Testis (tissue), 3 donors: ENCODE measurements around the gene TRPC4. TPM values are rescaled to one million over a fixed set of nuclear protein-coding genes. Genes with fewer than 3 reads are reported as not detected.

ENCODE experiments used
- DNase-seq: peaks from one replicate; pipeline ENCODE4 v3.0.0-alpha.2; 2019
- H3K27ac ChIP-seq, 2 donors: fragments of 200-600 bp; sonication (generic); one replicate each; pipeline ENCODE4 v1.5.1; 2019
- H3K27me3 ChIP-seq: fragments of 200-600 bp; sonication (generic); one replicate; pipeline ENCODE4 v1.5.1; 2019
- H3K36me3 ChIP-seq: fragments of 200-600 bp; sonication (generic); one replicate; pipeline ENCODE4 v1.5.1; 2017; ENCODE audit warnings: low read depth; ENCODE audit errors: missing control alignments
- H3K4me1 ChIP-seq: fragments of 200-600 bp; sonication (generic); one replicate; pipeline ENCODE4 v1.5.1; 2019
- H3K4me3 ChIP-seq, 2 donors: fragments of 200-600 bp; sonication (generic); one replicate each; pipeline ENCODE4 v1.5.1; 2017 to 2019
- H3K9me3 ChIP-seq: fragments of 200-600 bp; sonication (generic); one replicate; pipeline ENCODE4 v1.5.1; 2017
- POLR2A ChIP-seq: fragments of 450-650 bp; IDR thresholded peaks from one replicate; pipeline ENCODE4 v1.6.1; 2017; ENCODE audit warnings: antibody characterized with exemption, mild to moderate bottlenecking, moderate library complexity
- WGBS, 2 donors: methylation state at CpG; one replicate each; pipeline ENCODE4 v1.1.5; 2018; 5-methylcytosine and 5-hydroxymethylcytosine counted together
- intact Hi-C: fragments of 100-400 bp; cut with DNase I; formaldehyde crosslinking; loops from one replicate; pipeline ENCODE4 v1.15.1; 2023; ENCODE audit warnings: low total_unique reads
- polyA plus RNA-seq: library from polyadenylated mRNA; stranded (reverse); fragments of 350-450 nt; fragmentation: Illumina TruSeq; extraction: RNeasy Lipid Tissue Mini Kit (QIAGEN cat#74804); gene quantifications from one replicate; pipeline ENCODE4 v1.2.3, GENCODE V29; 2014; ENCODE audit warnings: low read depth, low replicate concordance; ENCODE audit not compliant: insufficient read depth
- total RNA-seq, 2 donors: library from RNA; depleted of rRNA; stranded (reverse); fragments of >200 nt; gene quantifications; one replicate each; pipeline ENCODE4 v1.2.3, GENCODE V29; 2016
- TF ChIP-seq, protein P1 (sequence below), 3 experiments: fragments of 450-650 bp in 2 of 3; fragments of 200-600 bp in 1 of 3; sonication (generic) in 1 of 3; IDR thresholded peaks; one replicate each; pipeline ENCODE4 v1.5.1; 2016 to 2019; ENCODE audit warnings: antibody characterized with exemption in 3 of 3, mild to moderate bottlenecking in 2 of 3, moderate library complexity in 1 of 3

Gene TRPC4
- total and polyA plus RNA-seq, 3 donors from 2014 or later = 0.06 to 0.12 TPM; not detected in 1

DNA sequence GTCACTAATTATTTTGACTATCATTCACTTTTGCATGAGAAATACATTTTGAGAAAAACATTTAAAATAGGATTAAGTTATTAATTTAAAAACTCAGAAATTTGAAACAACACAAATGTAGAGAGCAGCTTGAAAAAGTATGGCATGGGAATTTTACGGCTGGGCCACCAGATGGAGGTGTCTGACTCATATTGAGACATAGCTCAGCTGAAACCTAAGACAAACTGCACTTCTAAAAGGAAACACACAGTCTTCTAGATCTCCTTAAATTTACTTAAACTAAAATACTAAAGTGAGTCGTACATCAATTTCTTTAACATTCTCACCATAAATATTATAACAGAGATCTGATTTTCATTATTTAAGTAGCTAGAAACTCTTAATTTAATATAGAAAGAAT, 229.1 kb downstream of the TRPC4 start:
- Histone ChIP-seq H3K4me3 (no peak overlapping the region), H3K27ac (no peak overlapping the region), H3K27me3 (no peaks in the 10 kb centered on the region), H3K9me3 (no peaks in the 10 kb centered on the region), H3K4me1 (no peaks in the 10 kb centered on the region), H3K36me3 (no peaks in the 10 kb centered on the region)
- WGBS, 2 donors = 19 to 35% methylated on average over 2 of the region's 2 CpGs
- intact Hi-C loops = no loop called here
- DNase-seq = peak; percentile 18
- TF ChIP-seq POLR2A = no peak
- TF ChIP-seq, protein P1, sequence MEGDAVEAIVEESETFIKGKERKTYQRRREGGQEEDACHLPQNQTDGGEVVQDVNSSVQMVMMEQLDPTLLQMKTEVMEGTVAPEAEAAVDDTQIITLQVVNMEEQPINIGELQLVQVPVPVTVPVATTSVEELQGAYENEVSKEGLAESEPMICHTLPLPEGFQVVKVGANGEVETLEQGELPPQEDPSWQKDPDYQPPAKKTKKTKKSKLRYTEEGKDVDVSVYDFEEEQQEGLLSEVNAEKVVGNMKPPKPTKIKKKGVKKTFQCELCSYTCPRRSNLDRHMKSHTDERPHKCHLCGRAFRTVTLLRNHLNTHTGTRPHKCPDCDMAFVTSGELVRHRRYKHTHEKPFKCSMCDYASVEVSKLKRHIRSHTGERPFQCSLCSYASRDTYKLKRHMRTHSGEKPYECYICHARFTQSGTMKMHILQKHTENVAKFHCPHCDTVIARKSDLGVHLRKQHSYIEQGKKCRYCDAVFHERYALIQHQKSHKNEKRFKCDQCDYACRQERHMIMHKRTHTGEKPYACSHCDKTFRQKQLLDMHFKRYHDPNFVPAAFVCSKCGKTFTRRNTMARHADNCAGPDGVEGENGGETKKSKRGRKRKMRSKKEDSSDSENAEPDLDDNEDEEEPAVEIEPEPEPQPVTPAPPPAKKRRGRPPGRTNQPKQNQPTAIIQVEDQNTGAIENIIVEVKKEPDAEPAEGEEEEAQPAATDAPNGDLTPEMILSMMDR (IDR thresholded peaks at IDR 0.05) = peak in 1 of 3 experiments; percentile 37

DNA sequence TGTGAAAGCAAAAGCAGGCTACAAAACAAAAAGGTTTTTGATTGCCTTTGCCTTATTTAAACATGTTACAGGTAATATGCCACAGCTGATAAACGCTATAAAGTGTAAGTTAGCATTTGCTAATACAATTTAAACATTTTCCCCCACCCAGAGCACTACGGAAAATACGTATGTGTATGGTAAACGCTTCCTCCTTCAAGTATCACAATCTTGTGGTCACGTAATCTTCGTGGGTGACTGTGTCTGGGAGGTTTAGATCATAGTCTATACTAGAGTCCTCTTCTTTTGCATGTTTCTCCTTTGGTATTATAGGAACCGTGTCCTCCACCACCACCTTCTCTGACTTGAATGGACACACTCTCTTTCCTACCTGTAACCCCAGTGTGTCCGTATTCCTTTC, 232.9 kb downstream of the TRPC4 start:
- no peak for DNase-seq
- intact Hi-C loops = no loop called here
- 65 to 74% methylated on average over 8 of the region's 8 CpGs for WGBS, 2 donors
- H3K4me3 ChIP-seq = peak overlapping the region in 1 of 2 donors; percentile 12
- no peaks in the 10 kb centered on the region for H3K36me3 ChIP-seq
- H3K27me3 ChIP-seq = no peaks in the 10 kb centered on the region
- no peak overlapping the region for H3K27ac ChIP-seq
- no peaks in the 10 kb centered on the region for H3K4me1 ChIP-seq
- no peaks in the 10 kb centered on the region for H3K9me3 ChIP-seq
- TF ChIP-seq, protein P1 (IDR thresholded peaks at IDR 0.05) = no peak
- no peak for TF ChIP-seq POLR2A

DNA sequence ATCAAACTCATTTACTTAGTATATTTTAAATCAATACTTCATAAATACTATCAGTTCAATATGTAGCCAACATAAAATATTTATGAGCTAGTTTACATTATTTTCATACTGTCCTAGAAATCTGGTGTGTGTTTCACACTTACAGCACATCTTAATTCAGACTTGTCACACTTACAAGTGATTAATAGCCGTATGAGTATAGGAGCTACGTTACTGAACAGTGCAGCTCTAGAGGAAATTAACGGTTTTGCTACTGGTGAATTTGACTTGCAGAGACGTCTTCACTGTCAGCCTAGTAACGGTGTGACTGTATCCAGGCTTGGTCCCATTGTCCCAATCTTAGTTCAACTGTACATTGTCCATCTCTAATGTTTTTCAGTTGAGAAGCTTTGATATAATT, 237.3 kb downstream of the TRPC4 start:
- Histone ChIP-seq H3K9me3 (no peaks in the 10 kb centered on the region), H3K36me3 (no peaks in the 10 kb centered on the region), H3K4me1 (no peaks in the 10 kb centered on the region), H3K27ac (no peak overlapping the region), H3K4me3 (no peak overlapping the region), H3K27me3 (no peaks in the 10 kb centered on the region)
- TF ChIP-seq, protein P1 (IDR thresholded peaks at IDR 0.05) = no peak
- TF ChIP-seq POLR2A = no peak
- no peak for DNase-seq
- intact Hi-C loops = no loop called here
- 54 to 69% methylated on average over 5 of the region's 5 CpGs for WGBS, 2 donors

DNA sequence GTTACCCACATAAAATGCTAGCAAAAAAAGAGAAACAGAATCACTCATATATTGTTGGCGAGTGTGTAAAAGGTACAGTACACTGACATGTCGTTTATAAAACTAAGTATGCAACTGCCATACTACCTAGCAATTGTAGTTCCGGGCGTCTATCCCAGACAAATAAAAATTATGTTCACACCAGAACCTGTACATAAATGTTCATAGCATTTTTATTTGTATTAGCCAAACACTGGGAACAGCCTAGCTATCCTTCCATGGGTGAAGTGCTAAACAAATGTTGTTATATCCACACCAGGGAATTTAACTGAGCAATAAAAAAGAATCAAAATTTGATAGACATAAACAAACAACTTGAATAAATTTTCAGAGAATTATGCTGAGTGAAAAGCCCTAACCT, 242.1 kb downstream of the TRPC4 start:
- Histone ChIP-seq H3K4me3 (no peak overlapping the region), H3K27me3 (no peaks in the 10 kb centered on the region), H3K9me3 (no peaks in the 10 kb centered on the region), H3K4me1 (no peaks in the 10 kb centered on the region), H3K27ac (no peak overlapping the region), H3K36me3 (no peaks in the 10 kb centered on the region)
- no peak for DNase-seq
- TF ChIP-seq POLR2A = no peak
- TF ChIP-seq, protein P1 (IDR thresholded peaks at IDR 0.05) = no peak
- 66 to 88% methylated on average over 4 of the region's 4 CpGs for WGBS, 2 donors
- intact Hi-C loops = no loop called here

DNA sequence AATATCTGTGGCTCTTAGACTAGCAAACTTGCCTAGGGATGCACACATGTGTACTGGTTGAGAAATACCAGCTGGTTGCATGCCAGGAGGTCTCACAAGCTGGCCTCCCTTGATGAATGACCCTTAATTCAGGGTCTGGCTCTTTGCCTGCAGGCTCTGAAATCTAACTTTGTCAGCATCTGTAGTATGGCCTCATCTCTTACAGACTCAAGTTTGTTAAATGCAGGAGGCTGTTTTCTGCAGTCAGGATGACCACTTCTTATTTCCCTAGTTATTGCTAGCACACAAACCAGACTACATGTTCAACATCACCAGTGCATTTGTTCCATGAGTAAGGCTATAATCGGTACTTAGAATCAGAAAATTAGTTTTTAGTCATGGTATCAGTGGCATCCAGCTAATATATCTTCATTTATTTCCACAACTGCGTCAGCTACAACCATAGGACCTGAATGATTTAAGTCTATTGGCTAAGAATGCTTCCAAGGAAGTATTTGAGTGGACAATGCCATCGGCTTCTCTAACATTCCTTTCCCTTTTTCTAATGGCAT, 247.7 kb downstream of the TRPC4 start:
- no peak for DNase-seq
- Histone ChIP-seq H3K27ac (no peak overlapping the region), H3K4me1 (no peaks in the 10 kb centered on the region), H3K27me3 (no peaks in the 10 kb centered on the region), H3K9me3 (no peaks in the 10 kb centered on the region), H3K4me3 (no peak overlapping the region), H3K36me3 (no peaks in the 10 kb centered on the region)
- intact Hi-C loops = no loop called here
- WGBS, 2 donors = 85 to 93% methylated on average over 3 of the region's 3 CpGs
- TF ChIP-seq, protein P1 (IDR thresholded peaks at IDR 0.05) = no peak
- TF ChIP-seq POLR2A = no peak
